Measurements from ENCODE around the gene POLR2H.
"Not testable (repeated sequence)": the region's sequence is repeated elsewhere in the genome, so short reads cannot be mapped to it uniquely, and the experiment has no call there.

POLR2H gene

DNA sequence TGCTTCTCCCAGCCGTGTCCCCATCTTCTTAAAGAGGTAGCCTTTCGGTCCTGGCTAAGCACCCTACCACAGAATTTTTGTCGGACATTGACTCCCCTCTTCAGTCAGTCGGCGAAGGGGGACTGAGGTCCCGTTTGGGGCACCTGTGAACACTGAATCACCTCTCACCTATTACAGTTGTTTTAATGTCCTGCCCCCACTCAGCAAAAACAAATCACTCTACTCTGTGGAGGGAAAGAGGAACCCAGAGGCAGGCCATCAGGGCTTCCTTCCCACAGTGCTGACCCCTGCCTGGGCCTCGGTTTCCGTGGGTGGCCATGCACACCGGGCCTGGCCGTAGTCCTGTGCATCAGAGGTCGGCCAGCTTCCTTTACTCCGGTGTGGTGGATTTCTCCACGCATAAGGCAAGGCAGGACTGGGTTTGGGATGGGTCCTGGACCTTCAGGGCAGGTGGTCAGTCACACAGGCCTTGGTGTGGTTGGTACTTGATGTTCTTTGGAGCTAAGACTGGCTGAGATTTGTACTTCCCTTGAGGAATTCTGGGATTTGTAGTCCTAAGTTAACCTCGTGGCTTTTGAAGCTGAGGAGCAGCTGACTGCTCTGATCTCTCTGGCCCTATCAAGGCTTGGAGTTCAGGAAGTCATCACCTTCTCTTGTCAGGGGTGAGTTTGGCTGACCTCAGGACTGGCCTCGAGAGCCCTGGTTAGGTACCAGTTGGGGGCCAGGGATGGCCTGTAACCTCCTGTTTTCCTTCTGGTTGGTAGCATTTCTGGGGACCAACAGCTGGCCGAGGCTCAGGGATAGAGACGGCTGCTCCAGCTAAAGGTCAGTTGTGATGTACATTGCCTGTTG, 24.7 kb upstream of the POLR2H start:
- FAIRE-seq, result no peak

DNA sequence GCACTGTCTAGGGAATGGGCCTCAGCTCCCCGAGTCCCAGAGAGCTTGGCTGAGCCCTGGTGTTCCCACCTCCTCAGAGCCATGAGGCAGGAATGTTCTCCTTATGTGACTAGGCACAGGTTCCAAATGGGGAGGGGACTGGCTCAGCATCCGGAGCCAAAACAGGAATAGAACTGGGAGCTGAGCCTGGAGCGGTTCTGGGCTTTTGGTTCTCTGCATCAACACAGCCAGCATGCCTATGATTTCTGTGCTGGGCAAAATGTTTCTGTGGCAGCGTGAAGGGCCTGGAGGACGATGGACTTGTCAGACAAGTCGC, 24.2 kb upstream of the POLR2H start, which contains the start of gene FAM131A:
FAM131A (plus strand) TSS at position 202 of the 316 bp plus-strand sequence; CDS start at position 233, 31 bp downstream.
- no peak for FAIRE-seq

DNA sequence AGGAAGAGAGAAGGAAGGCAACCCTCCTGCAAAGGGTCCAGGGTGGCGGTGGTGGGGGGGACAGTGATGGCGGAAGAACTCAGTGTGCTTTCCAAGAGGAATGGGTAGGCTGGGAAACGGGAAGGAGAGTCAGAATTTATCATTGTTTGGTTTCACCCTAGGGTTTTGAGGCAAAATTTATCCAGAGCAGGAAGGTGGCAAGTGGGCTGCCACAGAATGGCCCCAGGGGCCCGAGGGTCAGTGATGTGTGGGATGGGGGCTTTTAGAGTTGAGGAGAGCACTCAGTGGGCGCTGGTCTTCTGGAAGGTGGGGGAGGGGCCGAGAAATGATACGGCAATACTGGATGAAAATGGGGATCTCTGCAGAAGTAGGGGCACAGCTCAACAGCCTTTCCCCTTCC, 23.5 kb upstream of the POLR2H start:
- FAIRE-seq, result no peak

DNA sequence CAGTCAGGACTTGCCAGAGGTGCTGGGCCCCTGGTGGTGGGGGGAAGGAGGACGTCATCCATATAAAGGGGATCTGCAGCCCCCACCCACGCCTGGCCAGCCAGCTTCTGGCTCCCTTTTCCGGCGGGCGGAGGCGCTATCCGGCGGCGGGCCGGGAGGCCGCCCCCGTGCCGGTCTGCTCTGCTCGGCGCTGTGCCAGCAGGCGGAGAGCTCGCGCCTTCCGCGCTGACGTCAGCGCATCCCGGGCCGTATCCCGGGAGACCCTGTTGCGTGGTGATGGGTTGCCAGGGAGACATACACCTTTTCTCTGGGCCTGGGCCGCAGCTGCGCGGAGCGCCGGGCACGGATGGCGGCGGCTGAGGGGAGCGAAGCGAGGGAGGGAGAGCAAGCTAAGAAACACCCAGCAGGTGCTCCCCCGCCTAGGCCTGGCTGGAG, 23.0 kb upstream of the POLR2H start:
- FAIRE-seq, result no peak

DNA sequence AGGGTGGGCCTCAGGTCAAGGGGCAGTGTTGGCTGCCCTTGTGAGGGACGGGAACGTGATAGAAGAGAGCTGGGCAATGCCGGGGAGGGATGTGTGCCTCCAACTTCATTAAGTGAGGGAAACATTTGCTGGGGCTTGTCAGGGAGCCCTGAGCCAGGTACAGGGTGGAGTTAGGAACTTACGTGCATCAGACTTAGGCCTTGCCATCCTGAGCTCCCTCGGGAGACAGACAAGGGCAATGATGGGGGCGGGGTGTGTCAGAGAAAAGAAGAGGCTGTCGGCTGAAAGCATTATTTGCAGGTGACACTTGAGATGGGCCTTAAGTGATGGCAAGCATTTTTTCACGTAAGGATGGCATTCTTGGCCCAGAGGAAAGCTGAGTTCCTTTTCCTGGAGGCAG, 22.5 kb upstream of the POLR2H start:
- no peak for FAIRE-seq

DNA sequence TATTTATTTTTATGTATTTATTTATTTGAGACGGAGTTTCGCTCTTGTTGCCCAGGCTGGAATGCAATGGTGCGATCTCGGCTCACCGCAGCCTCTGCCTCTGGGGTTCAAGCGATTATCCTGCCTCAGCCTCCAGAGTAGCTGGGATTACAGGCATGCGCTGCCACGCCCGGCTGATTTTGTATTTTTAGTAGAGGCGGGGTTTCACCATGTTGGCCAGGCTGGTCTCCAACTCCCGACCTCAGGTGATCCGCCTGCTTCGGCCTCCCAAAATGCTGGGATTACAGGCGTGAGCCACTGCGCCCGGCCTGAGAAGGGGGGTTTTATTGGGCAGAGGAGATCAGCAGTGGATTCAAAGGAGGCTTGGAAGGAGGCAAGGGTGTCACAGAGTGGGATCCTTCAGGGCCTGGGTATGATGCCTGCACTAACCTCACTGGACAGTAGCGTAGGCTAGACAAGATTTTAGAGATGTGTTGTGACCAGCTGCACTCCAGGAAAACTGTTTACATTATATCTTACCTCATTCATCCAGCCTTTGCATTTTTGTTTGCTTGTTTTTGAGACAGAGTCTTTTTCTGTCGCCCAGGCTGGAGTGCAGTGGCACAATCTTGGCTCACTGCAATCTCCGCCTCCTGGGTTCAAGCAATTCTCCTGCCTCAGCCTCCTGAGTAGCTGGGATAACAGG, 21.9 kb upstream of the POLR2H start:
- not testable (repeated sequence) for FAIRE-seq

DNA sequence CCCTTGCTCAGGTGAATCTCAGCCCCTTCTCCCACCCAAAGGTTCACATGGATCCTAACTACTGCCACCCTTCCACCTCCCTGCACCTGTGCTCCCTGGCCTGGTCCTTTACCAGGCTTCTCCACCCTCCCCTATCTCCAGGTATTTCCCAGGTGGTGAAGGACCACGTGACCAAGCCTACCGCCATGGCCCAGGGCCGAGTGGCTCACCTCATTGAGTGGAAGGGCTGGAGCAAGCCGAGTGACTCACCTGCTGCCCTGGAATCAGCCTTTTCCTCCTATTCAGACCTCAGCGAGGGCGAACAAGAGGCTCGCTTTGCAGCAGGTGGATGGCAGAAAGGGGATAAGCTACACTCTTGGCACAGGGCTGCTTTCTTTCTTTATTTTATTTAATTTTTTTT, 19.6 kb upstream of the POLR2H start:
- FAIRE-seq, result no peak

DNA sequence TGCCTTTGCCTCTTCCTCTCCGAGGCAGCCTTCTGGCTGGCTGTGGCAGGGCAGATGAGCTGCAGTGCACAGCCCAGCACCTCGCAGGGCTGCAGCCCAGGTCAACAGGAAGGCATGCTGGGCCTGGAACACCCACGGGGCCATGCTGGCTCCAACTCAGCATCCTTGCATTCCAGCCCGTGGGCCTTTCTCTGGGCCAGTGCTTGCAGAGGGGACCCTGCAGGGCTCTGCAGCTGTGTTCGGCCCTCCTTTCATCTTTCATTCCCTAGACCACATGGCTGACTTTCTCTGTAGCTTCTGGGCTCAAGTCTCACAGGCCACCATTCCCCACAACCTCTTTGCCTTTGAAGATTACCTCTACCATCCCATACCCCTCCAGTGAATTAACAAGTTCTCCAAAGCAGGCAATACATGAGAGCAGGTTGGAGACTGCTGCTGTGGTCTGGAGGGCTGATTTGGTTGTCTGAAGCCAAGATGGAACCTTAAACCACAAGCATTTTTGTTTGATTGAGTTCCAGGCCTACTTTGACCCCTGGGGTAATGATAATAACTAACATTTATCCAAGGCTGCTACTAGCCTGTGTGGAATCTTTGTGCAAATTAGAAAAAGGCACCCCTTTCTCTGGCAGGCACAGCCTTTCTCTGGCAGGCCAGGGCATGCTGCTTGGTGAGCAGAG, 18.2 kb upstream of the POLR2H start:
- FAIRE-seq, result no peak

DNA sequence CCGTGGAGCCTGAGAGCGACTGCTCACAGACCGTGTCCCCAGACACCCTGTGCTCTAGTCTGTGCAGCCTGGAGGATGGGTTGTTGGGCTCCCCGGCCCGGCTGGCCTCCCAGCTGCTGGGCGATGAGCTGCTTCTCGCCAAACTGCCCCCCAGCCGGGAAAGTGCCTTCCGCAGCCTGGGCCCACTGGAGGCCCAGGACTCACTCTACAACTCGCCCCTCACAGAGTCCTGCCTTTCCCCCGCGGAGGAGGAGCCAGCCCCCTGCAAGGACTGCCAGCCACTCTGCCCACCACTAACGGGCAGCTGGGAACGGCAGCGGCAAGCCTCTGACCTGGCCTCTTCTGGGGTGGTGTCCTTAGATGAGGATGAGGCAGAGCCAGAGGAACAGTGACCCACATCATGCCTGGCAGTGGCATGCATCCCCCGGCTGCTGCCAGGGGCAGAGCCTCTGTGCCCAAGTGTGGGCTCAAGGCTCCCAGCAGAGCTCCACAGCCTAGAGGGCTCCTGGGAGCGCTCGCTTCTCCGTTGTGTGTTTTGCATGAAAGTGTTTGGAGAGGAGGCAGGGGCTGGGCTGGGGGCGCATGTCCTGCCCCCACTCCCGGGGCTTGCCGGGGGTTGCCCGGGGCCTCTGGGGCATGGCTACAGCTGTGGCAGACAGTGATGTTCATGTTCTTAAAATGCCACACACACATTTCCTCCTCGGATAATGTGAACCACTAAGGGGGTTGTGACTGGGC, 16.8 kb upstream of the POLR2H start:
- no peak for FAIRE-seq

DNA sequence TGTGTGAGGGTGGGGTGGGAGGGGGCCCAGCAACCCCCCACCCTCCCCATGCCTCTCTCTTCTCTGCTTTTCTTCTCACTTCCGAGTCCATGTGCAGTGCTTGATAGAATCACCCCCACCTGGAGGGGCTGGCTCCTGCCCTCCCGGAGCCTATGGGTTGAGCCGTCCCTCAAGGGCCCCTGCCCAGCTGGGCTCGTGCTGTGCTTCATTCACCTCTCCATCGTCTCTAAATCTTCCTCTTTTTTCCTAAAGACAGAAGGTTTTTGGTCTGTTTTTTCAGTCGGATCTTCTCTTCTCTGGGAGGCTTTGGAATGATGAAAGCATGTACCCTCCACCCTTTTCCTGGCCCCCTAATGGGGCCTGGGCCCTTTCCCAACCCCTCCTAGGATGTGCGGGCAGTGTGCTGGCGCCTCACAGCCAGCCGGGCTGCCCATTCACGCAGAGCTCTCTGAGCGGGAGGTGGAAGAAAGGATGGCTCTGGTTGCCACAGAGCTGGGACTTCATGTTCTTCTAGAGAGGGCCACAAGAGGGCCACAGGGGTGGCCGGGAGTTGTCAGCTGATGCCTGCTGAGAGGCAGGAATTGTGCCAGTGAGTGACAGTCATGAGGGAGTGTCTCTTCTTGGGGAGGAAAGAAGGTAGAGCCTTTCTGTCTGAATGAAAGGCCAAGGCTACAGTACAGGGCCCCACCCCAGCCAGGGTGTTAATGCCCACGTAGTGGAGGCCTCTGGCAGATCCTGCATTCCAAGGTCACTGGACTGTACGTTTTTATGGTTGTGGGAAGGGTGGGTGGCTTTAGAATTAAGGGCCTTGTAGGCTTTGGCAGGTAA, 16.0 kb upstream of the POLR2H start:
- FAIRE-seq, result no peak

DNA sequence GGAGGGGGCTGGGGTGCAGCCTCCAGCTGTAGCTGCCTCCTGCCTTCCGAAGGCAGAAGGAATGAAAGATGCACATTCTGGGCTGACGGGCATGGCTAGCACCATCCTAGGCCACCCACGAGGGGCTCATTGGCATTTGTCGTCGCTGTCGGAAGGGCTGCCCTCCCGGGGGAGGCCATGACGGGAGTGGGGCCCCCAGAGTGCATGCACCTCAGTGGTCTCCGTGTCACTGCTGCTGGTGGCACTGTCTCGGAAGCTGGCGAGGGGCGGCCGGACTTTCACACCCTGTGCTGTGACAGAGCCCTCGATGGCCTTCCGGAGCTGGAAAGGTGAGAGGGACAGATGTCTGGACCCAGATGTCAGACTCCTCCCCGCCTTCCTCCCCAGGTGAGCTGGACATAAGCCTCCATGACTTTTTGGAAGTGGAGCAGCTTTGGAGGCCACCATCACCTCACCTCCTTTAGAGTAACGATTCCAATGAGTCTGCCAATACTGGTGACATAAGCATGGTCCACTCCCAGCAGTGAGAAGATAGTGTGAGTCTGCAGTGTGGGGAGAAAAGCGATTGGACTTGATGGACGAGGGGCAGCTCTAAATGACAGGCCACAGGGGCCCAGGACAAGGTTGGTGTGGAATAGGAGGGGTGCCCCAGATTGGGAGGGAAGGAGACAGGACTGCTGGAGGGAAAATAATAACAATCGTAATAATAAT, 14.9 kb upstream of the POLR2H start:
- FAIRE-seq, result no peak

DNA sequence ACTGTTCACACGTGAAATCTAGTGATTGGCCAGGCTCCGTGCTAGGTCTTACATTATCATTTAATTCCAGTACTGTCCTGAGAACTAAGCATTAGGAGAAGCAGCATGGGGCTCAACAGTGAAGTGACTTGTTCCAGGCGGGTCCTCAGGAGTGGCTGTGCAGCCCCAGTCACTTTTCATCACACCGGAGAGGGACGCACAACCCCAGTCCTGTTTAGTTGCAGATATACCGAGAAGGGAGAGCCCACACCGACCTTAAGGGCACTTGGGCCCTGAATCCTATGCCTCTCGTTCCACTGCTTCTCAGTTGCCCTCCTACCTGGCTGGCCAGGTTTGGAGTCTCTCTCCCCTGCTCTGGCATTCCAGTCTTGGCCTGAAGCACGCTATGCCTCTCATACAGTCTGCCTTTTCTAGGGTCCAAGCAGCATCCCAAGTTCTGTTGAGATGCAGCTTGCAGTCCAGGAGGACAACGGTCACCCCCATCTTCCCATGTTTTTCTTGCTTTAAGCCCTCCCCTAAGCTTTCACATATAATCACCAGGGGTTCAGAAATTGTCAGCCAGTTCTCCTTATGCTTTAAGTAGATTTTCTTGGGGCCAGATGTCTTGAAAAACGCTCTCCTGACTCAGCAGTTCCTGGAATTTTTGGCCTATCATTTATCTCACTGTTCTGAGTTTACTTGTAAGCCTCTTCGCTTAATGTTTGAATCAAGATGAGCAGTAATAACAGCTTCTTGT, 14.0 kb upstream of the POLR2H start:
- FAIRE-seq, result no peak

DNA sequence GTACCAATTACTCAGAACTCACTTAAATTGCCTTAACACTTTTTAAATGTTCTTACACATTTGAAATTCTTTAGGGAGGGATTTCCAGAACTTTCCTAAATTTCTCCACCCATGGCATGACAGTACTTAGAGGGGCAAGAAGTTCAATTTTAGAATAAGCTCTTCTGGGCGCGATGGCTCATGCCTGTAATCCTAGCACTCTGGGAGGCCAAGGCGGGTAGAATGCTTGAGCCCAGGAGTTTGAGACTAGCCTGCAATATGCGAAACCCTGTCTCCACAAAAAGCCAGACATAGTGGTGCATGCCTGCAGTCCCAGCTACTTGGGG, 13.5 kb upstream of the POLR2H start:
- FAIRE-seq, result no peak

DNA sequence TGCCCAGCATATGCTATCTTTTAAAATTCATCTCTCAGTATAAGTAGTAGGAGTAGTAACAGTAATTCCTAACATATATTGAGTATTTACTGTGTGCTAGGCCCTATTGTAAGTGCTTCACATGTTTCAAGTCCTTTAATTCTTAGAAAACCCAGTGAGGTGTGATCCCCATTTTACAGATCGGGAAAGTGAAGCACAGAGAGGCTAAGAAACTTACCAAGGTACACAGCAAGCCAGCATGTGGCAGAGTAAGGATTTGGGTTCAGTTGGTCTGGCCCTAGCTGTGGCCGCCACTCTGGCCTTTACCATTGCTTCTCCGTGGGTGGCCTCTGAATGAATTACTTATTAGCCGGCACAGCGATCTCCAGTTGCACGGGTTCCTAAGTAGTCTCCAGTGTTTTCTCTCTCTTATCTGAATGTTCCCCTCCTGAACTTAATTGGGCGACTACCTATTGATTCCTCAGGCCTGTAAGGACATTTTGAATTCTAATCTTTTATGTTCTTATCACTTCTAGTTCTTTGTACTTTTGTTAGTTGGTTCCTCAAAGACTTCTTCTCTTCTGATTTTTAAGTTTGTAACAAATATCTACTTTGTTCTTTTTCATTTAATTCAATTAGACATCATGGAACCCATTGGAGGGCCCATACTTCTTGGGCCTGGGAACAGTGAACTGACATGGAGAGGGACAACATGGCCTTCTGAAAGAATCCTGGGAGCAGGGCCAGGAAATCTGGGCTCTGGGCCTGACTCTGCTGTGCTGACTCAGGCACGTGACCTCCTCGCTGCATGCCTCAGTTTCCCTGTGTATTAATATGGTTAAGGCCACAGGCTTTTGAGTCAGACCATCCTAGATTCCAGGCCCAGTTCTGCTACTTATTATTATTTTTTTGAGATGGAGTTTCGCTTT, 11.7 kb upstream of the POLR2H start:
- no peak for FAIRE-seq

DNA sequence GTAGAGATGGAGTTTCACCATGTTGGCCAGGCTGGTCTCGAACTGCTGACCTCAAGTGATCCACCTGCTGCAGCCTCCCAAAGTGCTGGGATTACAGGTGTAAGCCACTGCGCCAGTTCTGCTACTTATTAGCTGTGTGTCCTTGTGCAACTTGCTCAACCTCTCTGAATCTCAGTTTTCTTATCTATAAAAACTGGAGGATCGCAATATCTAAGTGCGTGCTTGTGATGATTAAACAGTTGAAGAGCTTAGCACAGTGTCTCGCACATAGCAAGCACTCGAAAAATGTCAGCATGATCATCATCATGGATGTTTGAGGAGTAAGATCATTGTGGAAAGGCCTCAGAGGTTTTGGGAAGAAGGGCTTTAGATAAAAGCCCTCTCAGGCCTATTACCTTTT, 10.9 kb upstream of the POLR2H start:
- FAIRE-seq, result no peak

DNA sequence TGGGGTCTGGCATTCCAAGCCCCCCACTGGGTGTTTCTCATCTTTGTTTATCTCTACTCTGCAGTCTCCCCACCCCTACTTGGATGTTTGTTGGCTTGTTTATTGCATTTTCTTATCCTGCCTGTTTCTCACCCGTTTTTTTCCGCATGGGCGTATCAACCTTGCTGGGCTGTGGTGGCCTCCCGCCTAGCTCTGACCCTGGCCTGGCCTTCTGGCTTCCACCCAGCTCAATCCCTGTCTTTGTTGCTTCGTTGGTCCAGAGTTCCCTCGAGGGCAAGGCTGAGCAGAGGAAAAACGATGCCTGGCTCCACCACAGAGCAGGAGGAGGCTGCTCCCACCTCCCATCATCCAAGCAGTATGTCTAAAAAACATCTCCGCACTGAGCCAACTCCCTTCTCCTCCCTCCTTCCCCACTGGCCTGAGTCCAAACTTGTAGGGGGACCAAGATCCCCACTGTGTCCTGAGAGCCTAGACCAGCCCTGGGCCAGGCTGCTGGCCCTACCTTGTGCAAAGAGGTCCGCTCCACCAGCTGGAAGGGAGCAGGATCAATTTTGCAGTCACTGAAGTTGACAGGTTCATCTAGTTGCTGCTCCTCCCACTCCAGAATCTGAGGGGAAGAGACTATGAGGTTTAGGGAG, 9.9 kb upstream of the POLR2H start:
- no peak for FAIRE-seq

DNA sequence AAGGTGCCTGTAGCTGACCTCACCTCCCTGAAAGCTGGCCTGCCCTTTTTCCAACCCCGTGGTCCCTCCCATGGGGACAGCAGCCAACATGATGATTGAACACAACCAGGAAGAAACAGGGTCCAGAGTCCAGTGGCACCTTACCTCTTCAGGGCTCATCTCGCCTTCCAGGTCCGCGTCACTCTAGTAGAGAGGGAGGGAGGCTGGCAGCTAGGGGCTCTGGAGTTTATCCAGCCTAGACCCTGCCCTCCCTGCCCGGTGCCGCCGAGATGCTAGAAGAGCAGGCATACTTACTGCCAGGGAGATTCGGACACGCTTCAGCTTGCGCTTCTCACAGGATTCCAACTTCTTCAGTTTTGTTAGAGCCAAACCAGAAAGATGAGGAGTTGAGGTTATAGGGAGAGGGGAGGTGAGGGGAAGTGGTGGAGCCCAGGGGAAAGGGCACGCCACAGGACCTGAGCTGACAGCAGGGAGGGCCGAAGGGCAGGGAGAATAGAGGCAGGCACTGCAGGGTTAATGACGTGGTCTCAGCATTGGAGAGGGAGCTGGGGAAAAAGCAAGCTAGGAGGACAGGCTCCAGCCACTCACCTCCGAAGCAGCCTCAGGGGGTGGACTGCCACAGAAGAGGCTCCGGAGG, 9.2 kb upstream of the POLR2H start:
- no peak for FAIRE-seq

DNA sequence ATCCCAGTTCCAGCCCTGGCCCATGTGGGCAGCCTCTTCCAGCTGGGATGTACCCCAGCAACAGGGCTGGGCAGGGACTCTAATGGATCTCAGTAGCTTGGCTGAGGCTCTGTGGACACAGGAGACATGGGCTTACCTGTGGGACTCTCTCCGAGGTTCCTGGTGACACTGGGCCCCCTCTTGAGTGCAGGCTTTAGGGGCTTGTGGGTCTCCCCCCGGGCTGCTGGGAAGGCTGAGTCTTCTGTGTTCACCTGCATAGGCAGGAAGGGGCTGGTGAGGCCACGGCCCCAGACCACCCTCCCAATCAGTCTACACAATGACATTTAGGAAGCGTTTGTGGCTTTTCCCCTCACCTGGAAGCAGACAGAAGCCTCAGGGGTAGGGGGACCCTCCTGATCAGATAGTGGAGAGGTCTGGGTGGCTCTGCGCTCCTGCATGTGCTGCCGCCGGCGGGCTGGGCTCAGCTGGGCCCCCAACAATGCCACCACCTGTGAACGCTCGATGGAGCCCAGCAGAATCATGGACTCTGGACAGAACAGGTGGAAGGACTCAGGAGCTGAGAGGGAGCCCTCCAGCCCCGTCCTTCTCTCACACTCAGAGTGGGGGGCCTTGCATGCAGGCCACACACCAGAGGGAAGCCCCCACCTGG, 8.5 kb upstream of the POLR2H start:
- FAIRE-seq, result no peak

Data from TTC549 (cell line).